NCI-H187 (cell line): ENCODE results near the gene MFAP3L.
A peak's percentile ranks its signal among the peaks of the same experiment; 100 is the strongest.
"Not testable (repeated sequence)": the region's sequence is repeated elsewhere in the genome, so short reads cannot be mapped to it uniquely, and the experiment has no call there.

Experiments used
- DNase-seq, 2 experiments: peaks; one replicate each; lab custom pipeline; 2025; lab: John Stamatoyannopoulos, UW

Gene MFAP3L

DNA sequence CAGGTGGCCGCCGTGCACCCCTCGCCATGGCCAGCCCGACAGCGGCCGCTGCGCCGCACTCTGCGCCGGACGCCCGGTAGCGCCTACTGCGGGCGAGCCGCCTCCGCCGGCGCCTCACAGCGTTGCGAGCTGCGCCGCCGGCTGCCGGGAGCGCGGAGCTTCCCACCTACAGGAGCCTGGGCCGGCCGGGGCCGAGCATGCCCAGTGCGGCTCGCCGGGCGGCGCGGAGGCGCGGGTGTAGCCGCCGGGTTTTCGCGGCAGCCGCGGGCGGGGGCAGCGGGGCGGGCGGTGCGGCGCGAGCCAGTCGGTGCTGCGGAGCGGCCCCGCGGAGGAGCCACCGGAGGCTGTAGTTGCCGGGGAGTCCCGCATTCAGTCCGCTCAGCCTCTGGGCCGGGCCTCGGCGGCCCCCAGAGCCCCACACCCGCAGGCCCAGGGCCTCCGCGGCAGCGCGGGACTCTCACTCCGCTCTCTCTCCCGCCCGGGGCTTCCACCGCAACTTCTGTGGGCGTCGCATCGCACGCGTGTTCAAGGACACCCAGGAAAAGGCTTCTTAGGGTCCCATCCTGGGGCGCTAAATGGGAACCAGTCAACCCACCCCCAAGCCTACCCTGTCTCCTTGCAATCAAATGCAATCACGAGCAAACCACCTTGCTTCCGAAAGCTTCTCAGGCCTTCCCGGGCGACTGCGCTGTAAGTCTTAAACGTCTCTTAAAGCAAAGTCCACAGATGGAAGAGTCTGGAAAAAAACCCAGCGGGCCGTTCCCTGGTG, at the start of gene MFAP3L:
Gene MFAP3L, minus strand, starts transcription at position 143 of the 769 bp plus-strand sequence. CDS start 20,518 bp downstream, outside the sequence.
- peak; percentile 4 to 71 for DNase-seq

DNA sequence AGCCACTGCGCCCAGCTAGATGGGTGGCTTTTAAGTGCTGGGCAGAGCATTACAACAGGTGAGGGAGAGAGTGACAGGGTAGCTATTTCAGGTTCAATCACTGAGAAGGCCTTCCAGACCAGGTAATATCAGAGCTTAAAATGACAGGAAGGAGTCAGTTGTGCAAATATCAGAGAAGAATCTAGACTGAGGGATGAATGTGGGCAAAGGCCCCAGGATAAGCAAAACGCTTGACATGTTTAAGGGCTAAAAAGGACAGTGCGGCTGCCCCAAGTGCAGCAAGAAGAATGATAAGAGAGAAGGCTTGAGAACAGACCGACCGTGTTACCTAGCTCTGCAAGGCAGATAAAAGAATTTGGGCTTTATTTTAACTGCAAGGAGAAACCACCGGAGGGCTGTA, 45.0 kb upstream of the MFAP3L start:
- no peak for DNase-seq

DNA sequence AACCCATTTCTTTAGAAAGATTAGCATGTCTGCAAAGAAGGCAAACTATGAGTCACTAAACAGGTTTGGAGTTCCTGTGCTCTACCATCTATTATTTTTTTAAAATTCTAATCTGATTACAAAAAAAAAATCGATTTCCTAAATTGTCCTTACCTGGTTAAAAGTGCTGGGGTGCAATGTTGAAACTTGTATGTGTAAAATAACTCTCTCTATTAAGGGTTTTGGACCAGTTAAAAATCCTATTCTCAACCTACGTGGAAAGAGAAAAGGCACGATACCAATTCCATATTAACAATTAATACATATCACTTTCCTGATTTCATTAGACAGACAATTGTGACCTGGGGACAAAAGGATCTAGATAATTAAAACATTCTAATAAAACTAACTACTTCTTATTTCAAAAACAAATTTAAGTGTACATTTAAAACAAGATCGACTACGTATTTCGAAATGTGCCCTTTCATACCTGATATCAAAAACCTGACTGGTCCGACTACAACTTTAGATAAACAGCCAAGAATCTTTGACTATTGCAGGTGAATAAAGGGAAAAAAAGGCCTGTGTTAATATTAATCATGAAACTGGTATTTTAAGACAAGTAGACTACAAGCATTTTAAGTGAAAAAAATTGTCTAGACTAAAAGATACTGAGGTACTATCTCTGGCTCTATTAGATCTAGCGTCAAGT, 42.4 kb upstream of the MFAP3L start:
- DNase-seq: no peak

DNA sequence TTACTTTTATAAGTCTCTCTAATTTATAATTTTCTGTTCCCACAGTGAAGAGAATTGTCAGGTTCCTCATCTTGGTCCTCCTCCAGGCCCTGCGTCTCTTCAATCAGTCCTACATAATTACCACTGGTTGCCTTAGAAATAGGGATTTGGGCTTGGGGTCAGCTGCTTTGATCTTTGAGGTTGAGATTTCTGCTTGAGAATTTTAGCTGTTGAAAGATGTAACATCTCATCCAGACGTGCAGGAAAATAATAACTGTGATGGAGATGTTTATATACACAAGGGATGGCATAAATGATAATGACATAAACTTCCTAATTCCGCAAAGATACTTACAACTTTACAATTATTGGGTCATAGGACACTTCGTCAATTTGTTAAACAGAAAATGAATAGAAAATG, 33.2 kb upstream of the MFAP3L start:
- DNase-seq: no peak

DNA sequence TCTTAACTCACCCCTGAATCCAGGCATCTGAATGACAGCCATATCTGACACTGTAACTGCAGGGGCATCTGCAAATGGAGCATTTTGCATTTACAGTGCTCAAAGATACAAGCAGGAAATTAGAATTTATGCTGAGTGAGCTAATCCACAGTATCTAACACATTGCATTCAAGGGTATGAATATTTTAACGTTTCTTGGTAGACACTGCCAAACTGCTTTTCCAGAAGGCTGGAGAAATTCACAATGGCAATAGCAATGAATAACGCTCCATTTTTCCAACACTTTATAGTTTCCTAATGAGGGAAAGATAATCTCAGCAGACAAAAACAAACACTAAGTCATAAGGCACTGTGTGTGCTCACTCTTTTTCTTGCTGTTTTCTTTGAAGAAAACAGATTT, 32.6 kb upstream of the MFAP3L start:
- DNase-seq: no peak

DNA sequence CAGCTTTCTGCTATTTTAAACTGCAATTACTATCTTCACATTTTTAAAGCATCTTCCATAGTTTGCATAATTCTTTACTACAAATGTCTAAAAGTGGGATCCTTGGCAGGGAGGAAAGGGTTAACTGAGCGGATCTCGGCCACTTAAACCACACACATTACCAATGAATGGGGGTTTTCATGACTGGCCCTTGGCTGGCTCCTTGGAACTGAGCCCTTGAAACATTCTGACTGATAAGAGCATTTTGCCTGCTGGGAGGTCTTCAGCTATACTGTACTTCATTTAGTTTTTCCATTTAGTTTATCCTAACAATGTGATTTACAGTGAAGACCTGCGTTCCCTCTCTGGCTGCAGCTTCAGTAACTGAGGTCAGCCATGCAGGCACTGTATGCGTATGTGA, 31.7 kb upstream of the MFAP3L start:
- no peak for DNase-seq

- no peak for DNase-seq
Observed at GRCh38 chr4:170052919-170053318, 26.7 kb upstream of the MFAP3L start.

DNA sequence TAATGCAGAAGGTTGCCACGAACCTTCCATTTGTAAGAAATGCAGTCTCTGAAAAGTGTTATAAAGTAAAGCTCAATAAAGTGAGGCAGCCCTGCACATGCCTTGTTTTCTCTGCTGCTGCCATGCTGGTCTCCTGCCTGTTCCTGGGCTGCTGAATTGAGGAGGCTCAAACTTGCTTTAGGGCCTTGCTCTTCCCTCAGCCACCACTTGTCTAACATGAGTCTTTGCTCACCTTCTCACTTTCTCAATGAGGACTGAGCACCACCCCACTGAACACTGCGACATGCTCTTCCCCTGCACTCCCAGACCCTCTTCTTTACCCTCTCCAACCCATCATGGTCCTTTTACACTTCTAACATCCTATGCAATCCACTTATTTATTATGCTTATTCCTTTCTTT, 25.2 kb upstream of the MFAP3L start:
- DNase-seq: no peak

DNA sequence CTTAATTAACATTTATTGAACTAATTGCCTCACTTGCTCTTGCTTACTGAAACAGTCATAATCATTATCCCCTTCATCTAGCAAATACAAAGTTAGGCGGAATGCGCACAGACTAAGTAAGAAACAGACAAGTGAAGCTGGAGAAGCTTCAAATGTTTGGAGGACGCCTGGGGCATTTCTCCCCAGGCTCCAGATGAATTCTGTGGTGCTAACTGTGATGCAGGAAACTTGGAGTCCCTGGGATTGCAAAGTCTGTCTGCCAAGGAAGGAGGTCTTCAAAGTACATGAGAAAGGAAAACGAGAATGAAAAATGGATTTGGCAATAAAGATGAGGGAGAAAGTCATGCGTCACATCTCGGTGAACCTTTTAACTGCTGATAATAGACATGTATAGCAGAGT, 23.6 kb upstream of the MFAP3L start:
- no peak for DNase-seq

DNA sequence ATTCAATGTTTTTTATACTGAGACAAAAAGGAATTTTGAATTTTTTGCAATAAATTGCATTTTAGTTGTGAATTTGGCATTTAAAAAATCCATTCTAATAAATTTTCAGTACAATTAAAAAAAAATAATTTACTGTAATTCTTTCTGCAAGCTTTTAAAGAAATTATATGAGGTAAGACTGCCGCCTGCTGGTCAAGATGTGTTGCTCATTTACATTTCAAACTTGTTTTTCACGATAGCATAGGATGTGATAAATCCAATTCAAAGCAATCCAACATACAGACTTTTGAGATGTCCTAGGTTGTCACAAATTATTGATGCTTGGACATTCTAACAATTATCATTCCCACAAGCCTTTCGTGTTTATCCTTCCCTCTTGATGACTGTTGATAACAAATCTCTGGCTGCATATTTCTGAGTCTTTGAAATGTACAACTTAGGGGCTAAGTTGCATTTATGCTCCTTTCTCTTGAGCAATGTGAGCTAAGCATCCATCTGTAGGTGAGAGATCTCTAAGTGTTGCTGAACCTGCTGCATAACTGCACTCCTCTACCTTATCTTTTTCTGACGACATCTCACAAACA, 21.7 kb upstream of the MFAP3L start:
- peak in 1 of 2 experiments; percentile 7 for DNase-seq

DNA sequence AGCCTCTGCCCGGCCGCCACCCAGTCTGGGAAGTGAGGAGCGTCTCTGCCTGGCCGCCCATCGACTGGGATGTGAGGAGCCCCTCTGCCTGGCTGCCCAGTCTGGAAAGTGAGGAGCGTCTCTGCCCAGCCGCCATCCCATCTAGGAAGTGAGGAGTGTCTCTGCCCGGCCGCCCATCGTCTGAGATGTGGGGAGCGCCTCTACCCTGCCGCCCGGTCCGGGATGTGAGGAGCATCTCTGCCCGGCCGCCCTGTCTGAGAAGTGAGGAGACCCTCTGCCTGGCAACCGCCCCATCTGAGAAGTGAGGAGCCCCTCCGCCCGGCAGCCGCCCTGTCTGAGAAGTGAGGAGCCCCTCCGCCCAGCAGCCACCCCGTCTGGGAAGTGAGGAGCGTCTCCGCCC, 20.0 kb upstream of the MFAP3L start:
- not testable (repeated sequence) for DNase-seq

DNA sequence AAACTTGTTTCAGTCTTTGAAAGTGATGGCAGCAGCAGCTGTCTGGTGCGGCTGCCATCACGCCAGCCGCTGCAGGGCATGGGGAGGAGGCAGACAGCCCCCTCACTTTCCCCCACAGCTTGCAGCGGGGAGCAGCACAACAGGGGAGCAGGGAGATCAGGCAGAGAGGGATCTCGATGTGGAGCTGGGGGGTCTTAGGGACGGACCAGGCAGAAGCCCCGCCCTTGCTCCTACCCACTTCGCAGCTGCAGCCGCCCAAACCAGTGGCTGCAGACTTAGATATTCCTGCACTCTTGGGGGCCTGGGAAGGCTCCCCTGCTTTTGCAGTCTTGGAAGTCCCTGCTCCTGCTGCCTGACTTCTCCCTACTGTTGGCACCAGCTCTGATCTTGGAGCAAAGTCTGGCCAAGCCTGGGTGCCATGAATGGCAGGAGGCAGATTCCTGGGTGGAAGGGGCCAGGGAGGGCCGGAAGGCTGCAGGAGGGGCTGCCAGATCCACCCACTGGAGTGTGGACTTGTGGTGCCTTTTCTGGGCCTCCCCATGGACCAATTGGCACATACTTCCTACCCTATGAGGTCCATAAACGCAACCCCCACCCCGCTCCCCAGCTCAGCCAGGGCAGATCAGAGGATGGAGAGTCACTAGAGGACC, 14.0 kb upstream of the MFAP3L start:
- no peak for DNase-seq

- DNase-seq: no peak
Observed at GRCh38 chr4:170038769-170039168, 12.6 kb upstream of the MFAP3L start.

- DNase-seq: no peak
Observed at GRCh38 chr4:170038232-170038631, 12.0 kb upstream of the MFAP3L start.

GRCh38 chr4:170037481-170037880, 11.3 kb upstream of the MFAP3L start:
- DNase-seq: no peak

DNA sequence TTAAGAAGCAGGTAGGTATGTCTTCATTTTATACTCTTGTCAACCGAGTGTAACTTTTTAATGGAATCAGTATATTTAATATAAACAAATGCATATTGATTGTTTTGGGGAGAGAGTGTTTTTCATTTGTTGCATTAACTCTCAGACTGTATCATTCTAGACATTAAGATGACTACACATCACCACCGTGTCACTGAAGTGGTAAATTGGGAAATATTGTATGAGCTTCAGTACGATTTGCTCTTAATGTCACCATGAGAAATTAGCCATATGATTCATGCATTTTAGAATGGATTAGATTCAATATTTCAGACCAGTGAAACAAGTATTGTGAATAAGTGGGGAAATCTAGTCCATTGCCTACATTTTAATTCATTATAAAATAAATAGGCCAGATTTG, 9.7 kb upstream of the MFAP3L start:
- DNase-seq: no peak

DNA sequence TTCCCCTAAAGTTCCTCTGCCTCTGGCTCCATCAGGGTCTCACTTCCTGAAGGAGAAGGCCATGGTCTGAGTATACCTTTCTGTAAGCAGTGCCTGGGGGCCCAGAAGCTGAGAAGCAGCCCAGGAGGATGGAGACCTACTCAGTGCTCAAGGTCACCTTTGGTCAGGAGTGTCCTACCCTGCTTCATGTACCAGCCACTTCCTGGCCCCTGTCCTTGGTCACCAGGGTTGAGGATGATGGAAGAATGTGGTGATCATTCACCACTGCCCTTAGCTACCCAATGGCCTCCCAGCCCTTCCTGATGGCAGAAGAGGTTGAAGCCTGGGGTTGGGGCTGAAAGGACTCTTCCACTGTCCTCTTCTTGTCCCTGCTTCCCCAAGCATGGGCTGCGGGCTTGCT, 9.0 kb upstream of the MFAP3L start:
- DNase-seq: no peak

DNA sequence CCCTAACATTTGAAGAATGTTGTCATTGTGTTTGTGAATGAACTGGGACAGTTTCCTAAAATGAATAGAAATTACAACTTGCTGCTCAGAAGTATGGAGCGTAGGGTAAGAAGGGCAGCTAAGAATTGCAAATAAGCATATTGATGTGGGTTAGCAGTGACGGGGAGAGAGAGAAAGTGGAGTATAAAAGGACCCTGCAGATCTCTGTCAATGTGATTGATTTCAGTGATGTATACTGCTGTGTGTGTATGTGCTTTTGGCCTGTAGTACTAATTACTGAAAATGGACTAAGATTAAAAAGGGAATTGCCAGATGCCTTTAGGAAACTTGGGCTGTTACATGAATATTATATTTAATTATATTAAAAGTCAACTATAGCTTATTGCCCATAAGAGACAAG, 7.8 kb upstream of the MFAP3L start:
- no peak for DNase-seq

GRCh38 chr4:170030121-170030520, 3.9 kb upstream of the MFAP3L start:
- no peak for DNase-seq

DNA sequence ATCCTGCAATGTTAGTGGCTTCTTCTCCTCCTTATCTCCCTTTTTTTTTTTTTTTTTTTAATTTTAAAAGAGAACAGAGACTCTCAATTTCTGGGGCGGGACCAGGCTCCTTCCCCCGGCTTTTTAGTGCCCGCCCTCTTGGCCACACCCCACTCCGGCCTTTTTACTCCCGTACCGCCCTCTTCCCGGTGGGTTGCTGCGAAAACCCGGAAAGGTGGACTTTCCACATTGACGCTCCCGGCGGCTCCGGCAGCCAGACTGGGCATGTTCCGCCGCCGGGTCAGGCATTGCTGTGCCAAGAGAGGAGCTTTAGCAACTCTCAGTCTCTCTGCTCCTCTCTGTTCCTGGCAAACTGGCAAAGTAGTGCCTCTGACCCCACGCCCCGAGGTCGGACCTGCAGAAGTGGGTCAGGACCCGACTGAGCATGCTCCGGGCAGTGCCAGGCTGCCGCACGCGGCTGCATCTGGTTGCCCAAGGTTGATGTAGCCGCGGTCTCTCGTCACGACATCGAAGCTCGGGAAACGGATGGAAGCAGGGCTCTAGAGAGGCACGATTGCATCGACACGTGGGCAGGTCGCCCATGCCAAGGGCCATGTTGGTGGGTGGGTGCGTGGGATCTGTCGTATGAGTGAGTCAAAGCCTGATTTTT, 1.1 kb upstream of the MFAP3L start:
- peak; percentile 56 for DNase-seq

DNA sequence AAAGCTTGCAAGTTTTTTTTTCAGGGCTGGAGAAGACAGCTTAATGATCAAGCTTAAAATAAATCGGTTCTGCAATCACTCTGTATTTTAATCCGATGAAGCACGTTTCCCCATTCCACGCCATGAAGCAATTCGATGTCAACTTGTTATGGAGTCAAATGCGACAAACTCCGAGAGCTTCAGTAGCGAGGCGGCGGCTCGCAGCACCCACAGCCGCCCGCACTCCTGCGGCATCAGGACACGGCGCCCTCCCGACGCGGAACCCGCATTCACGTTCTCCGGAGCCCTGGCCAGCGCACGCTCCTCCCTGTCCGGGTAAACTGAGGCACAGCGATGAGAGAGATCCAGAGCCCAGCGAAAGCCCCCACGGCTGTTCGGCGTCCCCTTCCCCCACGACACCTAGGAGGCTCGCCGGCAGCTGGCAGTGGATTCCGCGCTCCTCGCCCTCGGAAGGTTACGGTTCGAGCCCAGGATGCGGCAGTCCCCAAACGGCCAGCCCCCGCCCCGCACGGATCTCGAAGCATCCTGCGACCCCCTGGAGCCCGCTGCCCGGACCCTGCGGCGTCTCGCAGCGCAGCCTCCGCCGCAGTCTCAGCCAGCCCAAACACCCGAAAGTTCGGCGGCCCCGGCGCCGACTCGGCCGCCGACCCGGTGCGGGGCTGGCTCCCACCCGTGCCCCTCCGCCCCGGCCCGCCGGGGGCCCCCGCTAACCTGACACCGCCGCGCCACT, 507 bp downstream of the MFAP3L start:
- no peak for DNase-seq

DNA sequence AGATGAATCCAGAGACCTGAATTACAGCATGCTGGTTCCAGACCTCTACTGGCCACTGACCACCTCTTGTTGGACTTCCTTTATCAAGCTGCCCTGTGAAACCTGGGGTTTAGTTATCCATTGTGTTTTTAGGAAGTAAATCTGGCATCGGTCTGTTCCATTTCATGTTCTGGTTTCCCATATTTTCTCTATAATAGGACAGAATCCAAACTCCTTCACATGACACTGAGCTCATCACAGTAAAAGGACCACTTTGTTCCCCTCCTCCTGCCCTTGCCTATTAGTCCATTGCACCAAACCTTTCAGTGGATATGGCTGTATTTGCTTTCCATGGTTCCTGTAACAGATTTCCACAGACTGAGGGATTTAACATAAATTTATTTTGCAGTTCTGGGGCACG, 4.0 kb downstream of the MFAP3L start:
- DNase-seq: no peak
